Rectal smooth muscle tissue (tissue), 1 donor: ENCODE data around the gene DCP2.

Experiments
- H3K27ac ChIP-seq: one replicate; pipeline ENCODE4 v1.7.0; 2013; ENCODE audit warnings: low read depth, low read length, inconsistent platforms
- H3K27me3 ChIP-seq: one replicate; pipeline ENCODE4 v1.7.0; 2013; ENCODE audit warnings: low read length; ENCODE audit not compliant: control insufficient read depth, insufficient read depth
- H3K36me3 ChIP-seq: one replicate; pipeline ENCODE4 v1.7.0; 2013; ENCODE audit warnings: low read length; ENCODE audit not compliant: control insufficient read depth, insufficient read depth
- H3K4me1 ChIP-seq: one replicate; pipeline ENCODE4 v1.7.0; 2013; ENCODE audit warnings: low read length; ENCODE audit not compliant: control insufficient read depth, insufficient read depth
- H3K4me3 ChIP-seq: one replicate; pipeline ENCODE4 v1.7.0; 2013; ENCODE audit warnings: low read length
- H3K9ac ChIP-seq: one replicate; pipeline ENCODE4 v1.7.0; 2013; ENCODE audit warnings: low read length

Gene DCP2

DNA sequence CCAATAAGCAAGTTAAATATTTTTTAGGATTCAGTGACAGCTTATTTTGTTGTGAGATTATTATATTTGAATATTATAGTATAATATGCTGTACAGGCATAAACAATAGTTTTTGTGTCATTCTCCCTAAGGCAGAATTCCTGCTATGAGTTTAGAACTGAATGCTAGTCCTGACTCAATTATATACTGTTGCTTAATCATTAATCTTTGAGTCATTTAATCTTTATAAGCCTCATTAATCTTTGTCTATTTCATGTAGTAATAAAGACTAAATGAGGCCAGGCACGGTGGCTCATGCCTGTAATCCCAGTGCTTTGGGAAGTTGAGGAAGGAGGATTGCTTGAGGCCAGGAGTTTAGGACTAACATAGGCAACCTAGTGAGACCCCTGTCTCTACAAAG, 3.6 kb upstream of the DCP2 start:
- no peak overlapping the region for H3K4me3 ChIP-seq
- H3K9ac ChIP-seq = no peak overlapping the region
- H3K36me3 ChIP-seq = no peaks in the 10 kb centered on the region
- H3K4me1 ChIP-seq = peaks cover 4% of the 10 kb centered on the region
- no peaks in the 10 kb centered on the region for H3K27me3 ChIP-seq
- no peak overlapping the region for H3K27ac ChIP-seq

GRCh38 chr5:112973904-112974303, 2.7 kb upstream of the DCP2 start:
- peaks cover 4% of the 10 kb centered on the region for H3K4me1 ChIP-seq
- no peak overlapping the region for H3K9ac ChIP-seq
- no peaks in the 10 kb centered on the region for H3K36me3 ChIP-seq
- H3K4me3 ChIP-seq = no peak overlapping the region
- no peak overlapping the region for H3K27ac ChIP-seq
- H3K27me3 ChIP-seq = no peaks in the 10 kb centered on the region

DNA sequence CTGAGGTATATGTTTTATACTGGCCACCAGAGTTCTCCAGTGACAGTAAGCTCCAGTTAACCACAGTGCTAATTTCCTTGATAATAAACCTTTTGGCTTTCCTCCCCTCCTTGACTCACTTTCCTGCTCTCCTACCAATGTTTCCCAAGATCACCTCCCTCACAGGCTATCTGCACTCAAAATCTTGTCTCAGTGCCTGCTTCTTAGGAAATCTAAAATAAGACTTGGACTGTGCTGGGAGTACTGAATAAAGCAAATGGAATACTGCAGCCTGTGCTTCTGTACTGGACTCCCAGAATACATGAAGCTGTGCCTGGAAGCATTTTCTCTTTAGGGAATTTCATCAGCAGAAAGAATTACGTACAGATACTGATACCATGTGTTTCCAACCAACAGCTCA, 1.7 kb upstream of the DCP2 start:
- H3K4me1 ChIP-seq = peaks cover 4% of the 10 kb centered on the region
- no peaks in the 10 kb centered on the region for H3K36me3 ChIP-seq
- H3K9ac ChIP-seq = no peak overlapping the region
- no peak overlapping the region for H3K27ac ChIP-seq
- no peak overlapping the region for H3K4me3 ChIP-seq
- no peaks in the 10 kb centered on the region for H3K27me3 ChIP-seq

GRCh38 chr5:112975721-112976431, 722 bp upstream of the DCP2 start:
- H3K36me3 ChIP-seq = no peaks in the 10 kb centered on the region
- H3K27ac ChIP-seq = peak overlapping the region; percentile 91
- peak overlapping the region; percentile 85 for H3K4me3 ChIP-seq
- H3K9ac ChIP-seq = peak overlapping the region; percentile 70
- H3K4me1 ChIP-seq = peaks cover 4% of the 10 kb centered on the region
- no peaks in the 10 kb centered on the region for H3K27me3 ChIP-seq

GRCh38 chr5:112977440-112977861, 853 bp downstream of the DCP2 start:
- H3K4me1 ChIP-seq = peaks cover 4% of the 10 kb centered on the region
- no peaks in the 10 kb centered on the region for H3K36me3 ChIP-seq
- H3K27me3 ChIP-seq = no peaks in the 10 kb centered on the region
- H3K4me3 ChIP-seq = peak overlapping the region; percentile 85
- H3K27ac ChIP-seq = peak overlapping the region; percentile 85
- H3K9ac ChIP-seq = peak overlapping the region; percentile 81

- Histone ChIP-seq H3K27ac (no peak overlapping the region), H3K36me3 (no peaks in the 10 kb centered on the region), H3K9ac (no peak overlapping the region), H3K4me3 (no peak overlapping the region), H3K27me3 (no peaks in the 10 kb centered on the region), H3K4me1 (peaks cover 4% of the 10 kb centered on the region)
Observed at GRCh38 chr5:112978836-112979235, 2.2 kb downstream of the DCP2 start.

- peaks cover 4% of the 10 kb centered on the region for H3K4me1 ChIP-seq
- no peaks in the 10 kb centered on the region for H3K36me3 ChIP-seq
- H3K27me3 ChIP-seq = no peaks in the 10 kb centered on the region
- H3K4me3 ChIP-seq = no peak overlapping the region
- H3K27ac ChIP-seq = no peak overlapping the region
- H3K9ac ChIP-seq = no peak overlapping the region
Observed at GRCh38 chr5:112979723-112980122, 3.1 kb downstream of the DCP2 start.

- Histone ChIP-seq H3K27me3 (no peaks in the 10 kb centered on the region), H3K27ac (no peak overlapping the region), H3K4me3 (no peak overlapping the region), H3K36me3 (no peaks in the 10 kb centered on the region), H3K4me1 (no peaks in the 10 kb centered on the region), H3K9ac (no peak overlapping the region)
Observed at GRCh38 chr5:112983363-112983762, 6.8 kb downstream of the DCP2 start.

GRCh38 chr5:112986224-112986623, 9.6 kb downstream of the DCP2 start:
- H3K27ac ChIP-seq = no peak overlapping the region
- H3K4me3 ChIP-seq = no peak overlapping the region
- H3K9ac ChIP-seq = no peak overlapping the region
- peaks cover 2% of the 10 kb centered on the region for H3K36me3 ChIP-seq
- H3K27me3 ChIP-seq = no peaks in the 10 kb centered on the region
- no peaks in the 10 kb centered on the region for H3K4me1 ChIP-seq

DNA sequence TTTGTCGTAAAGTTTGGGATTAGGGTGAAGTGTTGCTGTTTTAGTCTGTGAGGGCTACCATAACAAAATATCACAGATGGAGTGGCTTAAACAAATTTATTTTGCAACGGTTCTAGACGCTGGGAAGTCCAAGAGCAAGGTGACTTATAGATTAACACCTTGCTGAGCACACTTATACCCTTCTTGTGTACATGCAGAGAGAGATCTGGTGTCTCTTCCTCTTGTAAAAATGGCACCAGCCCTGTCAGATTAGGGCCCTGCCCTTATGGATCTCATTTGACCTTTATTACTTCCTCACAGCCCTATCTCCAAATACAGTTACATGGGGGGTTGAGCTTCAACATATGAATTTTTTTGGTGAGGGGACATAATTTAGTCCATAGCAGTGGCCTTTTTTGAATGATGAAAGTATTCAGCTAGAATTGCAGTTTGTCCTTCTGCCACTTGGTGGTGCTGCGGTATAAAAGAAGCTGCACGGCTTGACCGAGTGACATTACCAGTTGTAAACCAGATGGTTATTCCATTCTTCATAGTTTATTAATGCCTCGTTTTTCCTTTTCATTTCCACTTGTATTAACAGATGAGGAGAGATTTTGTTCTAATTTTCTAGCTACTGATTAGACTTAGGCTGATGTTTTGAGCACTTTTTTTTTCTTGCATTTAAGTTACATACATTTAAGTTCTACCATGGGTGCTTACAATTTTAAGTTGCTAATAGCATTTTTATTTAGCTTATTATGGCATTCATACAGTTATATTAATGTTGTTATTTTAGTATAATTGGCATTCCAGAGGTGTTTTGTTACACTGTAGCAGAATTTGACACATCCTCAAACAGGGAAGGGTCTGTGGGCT, 19.4 kb downstream of the DCP2 start:
- Histone ChIP-seq H3K9ac (no peak overlapping the region), H3K4me3 (no peak overlapping the region), H3K27ac (no peak overlapping the region), H3K27me3 (no peaks in the 10 kb centered on the region), H3K4me1 (no peaks in the 10 kb centered on the region), H3K36me3 (no peaks in the 10 kb centered on the region)

GRCh38 chr5:112996830-112997374, 20.3 kb downstream of the DCP2 start:
- H3K36me3 ChIP-seq = no peaks in the 10 kb centered on the region
- no peak overlapping the region for H3K4me3 ChIP-seq
- H3K4me1 ChIP-seq = no peaks in the 10 kb centered on the region
- no peaks in the 10 kb centered on the region for H3K27me3 ChIP-seq
- H3K27ac ChIP-seq = no peak overlapping the region
- H3K9ac ChIP-seq = no peak overlapping the region

DNA sequence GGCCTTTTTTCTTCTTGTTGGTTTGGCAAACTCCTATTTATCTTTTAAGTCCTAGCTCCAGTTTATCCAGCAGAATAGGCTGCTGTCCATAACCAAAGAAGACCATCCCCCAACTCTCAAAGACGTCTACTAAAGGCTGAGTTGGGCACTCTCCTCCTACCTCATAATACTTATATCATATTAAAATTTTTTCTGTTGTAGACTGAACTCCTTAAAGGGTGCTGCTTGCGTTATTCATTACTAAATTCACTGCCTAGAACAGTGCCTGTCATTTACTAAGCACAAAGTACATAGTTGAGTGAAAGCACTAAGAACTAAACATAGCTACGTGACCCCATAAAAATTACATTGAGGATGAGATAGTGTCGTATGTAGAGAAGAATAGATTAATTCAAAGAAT, 21.7 kb downstream of the DCP2 start:
- Histone ChIP-seq H3K27ac (no peak overlapping the region), H3K4me1 (no peaks in the 10 kb centered on the region), H3K4me3 (no peak overlapping the region), H3K27me3 (no peaks in the 10 kb centered on the region), H3K36me3 (peaks cover 3% of the 10 kb centered on the region), H3K9ac (no peak overlapping the region)
